Thymus (tissue), 14 donors: ENCODE results near the gene DBT. TPM values are rescaled to one million over a fixed set of nuclear protein-coding genes. Genes with fewer than 3 reads are reported as not detected.
"Not testable (repeated sequence)": the region's sequence is repeated elsewhere in the genome, so short reads cannot be mapped to it uniquely, and the experiment has no call there.

ENCODE experiments used
- DNase-seq, 9 donors: peaks; one replicate each; pipeline ENCODE4 v3.0.0-alpha.2; 2013; ENCODE audit warnings: low spot score in 9 of 9, low read depth in 6 of 9, missing footprints in 1 of 9
- H3K27ac ChIP-seq, 2 donors: one replicate each; pipeline ENCODE4 v1.5.1; 2013; ENCODE audit warnings: control low read depth in 1 of 2, low read depth in 1 of 2, low read length in 1 of 2, mild to moderate bottlenecking in 1 of 2, moderate library complexity in 1 of 2
- H3K27me3 ChIP-seq, 2 donors: one replicate each; pipeline ENCODE4 v1.5.1; 2013; ENCODE audit warnings: low read length in 1 of 2; ENCODE audit not compliant: control insufficient read depth in 2 of 2, insufficient read depth in 1 of 2
- H3K36me3 ChIP-seq, 2 donors: one replicate each; pipeline ENCODE4 v1.5.1; 2013; ENCODE audit warnings: low read length in 1 of 2, mild to moderate bottlenecking in 1 of 2, moderate library complexity in 1 of 2; ENCODE audit not compliant: control insufficient read depth in 2 of 2, insufficient read depth in 2 of 2
- H3K4me1 ChIP-seq, 2 donors: one replicate each; pipeline ENCODE4 v1.5.1; 2013; ENCODE audit warnings: low read length in 2 of 2; ENCODE audit not compliant: control insufficient read depth in 2 of 2, insufficient read depth in 2 of 2
- H3K4me3 ChIP-seq, 2 donors: one replicate each; pipeline ENCODE4 v1.5.1; 2013; ENCODE audit warnings: low read length in 2 of 2, control low read depth in 1 of 2, mild to moderate bottlenecking in 1 of 2
- H3K9me3 ChIP-seq, 2 donors: one replicate each; pipeline ENCODE4 v1.5.1; 2013; ENCODE audit warnings: low read length in 1 of 2, mild to moderate bottlenecking in 1 of 2; ENCODE audit not compliant: control insufficient read depth in 2 of 2, insufficient read depth in 1 of 2
- WGBS: extraction: QIAGEN DNeasy Blood & Tissue Kit; methylation state at CpG from one replicate; pipeline ENCODE4 v1.1.7; 2013; 5-methylcytosine and 5-hydroxymethylcytosine counted together
- long read RNA-seq, 10 donors: transcript quantifications; one replicate each; lab custom pipeline, GENCODE V29; 2026
- polyA plus RNA-seq: library from polyadenylated mRNA; stranded (reverse); fragments of 200-250 nt; gene quantifications from one replicate; pipeline ENCODE4 v1.2.3, GENCODE V29; 2013
- total RNA-seq: library from RNA; stranded (reverse); fragments of 120-200 nt; gene quantifications from one replicate; pipeline ENCODE4 v1.2.4, GENCODE V29; 2013
- donor health status: healthy.

DBT gene
- total RNA-seq = 6.8 TPM
- 4.5 TPM for polyA plus RNA-seq
- long read RNA-seq, donor 1 = 0 reads
- long read RNA-seq, donor 2, full-length matches to known transcripts = 1 of 71 reads
- long read RNA-seq, donor 2, partial matches to known transcripts = 26 of 71 reads
- long read RNA-seq, donor 2, other reads (novel, unspliced or antisense) = 44 of 71 reads
- long read RNA-seq, donor 3, full-length matches to known transcripts = 3 of 14 reads
- long read RNA-seq, donor 3, partial matches to known transcripts = 11 of 14 reads
- long read RNA-seq, donor 3, other reads (novel, unspliced or antisense) = 0 of 14 reads
- long read RNA-seq, donor 4, full-length matches to known transcripts = 2 of 2 reads
- long read RNA-seq, donor 4, partial matches to known transcripts = 0 of 2 reads
- long read RNA-seq, donor 4, other reads (novel, unspliced or antisense) = 0 of 2 reads
- long read RNA-seq, donor 5, full-length matches to known transcripts = 4 of 4 reads
- long read RNA-seq, donor 5, partial matches to known transcripts = 0 of 4 reads
- long read RNA-seq, donor 5, other reads (novel, unspliced or antisense) = 0 of 4 reads
- long read RNA-seq, donor 6, full-length matches to known transcripts = 1 of 1 reads
- long read RNA-seq, donor 6, partial matches to known transcripts = 0 of 1 reads
- long read RNA-seq, donor 6, other reads (novel, unspliced or antisense) = 0 of 1 reads
- long read RNA-seq, donor 7, full-length matches to known transcripts = 6 of 6 reads
- long read RNA-seq, donor 7, partial matches to known transcripts = 0 of 6 reads
- long read RNA-seq, donor 7, other reads (novel, unspliced or antisense) = 0 of 6 reads
- long read RNA-seq, donor 8, full-length matches to known transcripts = 1 of 1 reads
- long read RNA-seq, donor 8, partial matches to known transcripts = 0 of 1 reads
- long read RNA-seq, donor 8, other reads (novel, unspliced or antisense) = 0 of 1 reads
- long read RNA-seq, donor 9, full-length matches to known transcripts = 2 of 2 reads
- long read RNA-seq, donor 9, partial matches to known transcripts = 0 of 2 reads
- long read RNA-seq, donor 9, other reads (novel, unspliced or antisense) = 0 of 2 reads
- long read RNA-seq, donor 10, full-length matches to known transcripts = 1 of 1 reads
- long read RNA-seq, donor 10, partial matches to known transcripts = 0 of 1 reads
- long read RNA-seq, donor 10, other reads (novel, unspliced or antisense) = 0 of 1 reads

DNA sequence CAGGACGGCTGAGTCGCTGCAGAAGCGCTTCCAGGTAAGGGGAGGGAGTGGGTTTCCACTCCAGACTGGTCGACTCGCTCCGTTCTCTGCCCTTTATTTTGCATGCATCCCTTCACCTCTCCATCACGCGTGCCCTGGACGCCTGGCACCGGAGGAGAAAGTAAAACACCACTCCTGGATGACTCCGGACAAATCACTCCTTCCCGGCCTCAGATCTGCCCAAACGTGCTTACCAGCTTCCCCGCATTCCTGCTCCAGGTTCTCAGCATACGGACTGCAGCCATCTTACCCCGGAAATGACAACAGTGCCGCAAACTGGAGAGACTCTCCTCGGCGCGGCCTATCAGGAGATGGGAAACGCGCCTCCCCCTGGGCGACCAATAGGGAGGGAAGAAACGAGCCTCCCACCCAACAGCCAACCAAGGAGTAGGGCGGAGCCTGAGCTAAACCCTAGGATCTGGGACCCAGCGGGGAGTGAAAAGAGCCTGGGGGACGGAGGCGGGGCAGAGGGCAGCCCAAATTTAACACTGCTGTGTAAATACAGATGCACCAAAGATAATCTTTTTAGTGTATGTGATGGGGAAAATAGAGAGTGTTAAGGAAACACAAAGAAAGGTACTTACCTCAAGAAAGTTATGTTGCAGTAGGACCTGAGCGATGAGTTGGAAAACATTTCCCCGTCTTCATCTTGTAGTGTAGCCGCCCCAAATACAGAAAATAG lies at the start of gene DBT:
Gene DBT (minus strand): TSS at position 298 of the 721 bp plus-strand sequence. CDS start 14 bp downstream, at position 284.
- peak; percentile 74 to 96 (median 90) for DNase-seq
- Histone ChIP-seq H3K9me3 (no peaks in the 10 kb centered on the region), H3K36me3 (no peaks in the 10 kb centered on the region), H3K27me3 (no peaks in the 10 kb centered on the region), H3K4me1 (peaks cover 2 to 8% of the 10 kb centered on the region in 2 donors), H3K27ac (peak within 1 kb of the TSS; percentile 83 to 89), H3K4me3 (peak within 1 kb of the TSS; percentile 76 to 96)
- WGBS = under 1% methylated on average over 31 of the region's 31 CpGs

DNA sequence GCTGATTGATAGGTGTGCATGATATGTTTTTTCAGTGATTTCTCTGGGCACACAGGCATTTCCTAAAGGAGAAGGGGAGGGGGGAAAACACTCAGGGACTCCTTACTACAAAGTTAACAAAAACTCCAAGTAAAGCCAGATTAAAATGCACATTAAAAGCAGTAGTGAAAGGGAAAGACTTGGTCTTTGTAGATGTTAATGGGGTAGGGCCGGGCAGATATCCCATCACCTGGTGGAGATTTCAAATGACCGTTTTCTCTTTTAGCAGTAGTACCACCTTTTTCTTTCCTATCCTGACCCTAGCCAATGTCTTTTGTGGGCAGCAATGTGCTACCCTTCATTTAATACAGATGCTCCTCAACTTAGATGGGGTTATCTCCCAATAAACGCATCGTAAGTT lies 48.9 kb upstream of the DBT start:
- H3K27ac ChIP-seq = no peak overlapping the region
- H3K4me3 ChIP-seq = no peak overlapping the region
- no peak for DNase-seq
- H3K9me3 ChIP-seq = no peaks in the 10 kb centered on the region
- no peaks in the 10 kb centered on the region for H3K36me3 ChIP-seq
- no peaks in the 10 kb centered on the region for H3K4me1 ChIP-seq
- H3K27me3 ChIP-seq = no peaks in the 10 kb centered on the region
- WGBS = 99% methylated on average over 4 of the region's 4 CpGs

DNA sequence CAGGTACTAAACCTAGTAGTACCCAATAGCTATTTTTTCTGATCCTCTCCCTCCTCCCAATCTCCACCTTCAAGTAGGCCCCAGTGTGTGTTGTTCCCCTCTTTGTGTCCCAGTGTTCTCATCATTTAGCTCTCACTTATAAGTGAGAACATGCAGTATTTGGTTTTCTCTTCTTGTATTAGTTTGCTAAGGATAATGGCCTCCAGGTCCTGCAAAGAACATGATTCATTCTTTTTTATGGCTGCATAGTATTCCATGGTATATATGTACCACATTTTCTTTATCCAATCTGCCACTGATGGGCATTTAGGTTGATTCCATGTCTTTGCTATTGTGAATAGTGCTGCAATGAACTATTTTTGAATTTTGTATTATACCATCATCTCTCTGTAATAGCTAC lies 47.4 kb upstream of the DBT start:
- not testable (repeated sequence) for H3K9me3 ChIP-seq, H3K4me3 ChIP-seq, H3K27ac ChIP-seq, DNase-seq, H3K4me1 ChIP-seq, H3K27me3 ChIP-seq
- peaks cover 3 to 12% of the 10 kb centered on the region in 2 donors for H3K36me3 ChIP-seq

DNA sequence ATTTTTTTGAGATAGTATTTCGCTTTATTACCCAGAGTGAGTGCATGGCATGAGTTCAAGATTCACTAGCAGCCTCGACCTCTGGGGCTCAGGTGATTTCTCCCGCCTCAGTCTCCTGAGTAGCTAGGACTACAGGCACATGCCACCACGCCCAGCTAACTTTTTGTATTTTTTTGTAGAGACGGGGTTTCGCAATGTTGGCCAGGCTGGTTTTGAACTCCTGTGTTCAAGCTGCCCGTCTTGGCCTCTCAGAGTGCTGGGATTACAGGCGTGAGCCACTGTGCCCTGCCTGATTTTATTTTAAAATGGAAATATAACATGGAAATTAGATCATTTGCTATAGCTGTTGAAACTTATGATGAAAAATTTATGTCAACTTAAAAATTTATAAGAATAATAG lies 46.5 kb upstream of the DBT start:
- Histone ChIP-seq H3K36me3 (peaks cover 6 to 18% of the 10 kb centered on the region in 2 donors), H3K4me1 (no peaks in the 10 kb centered on the region)

DNA sequence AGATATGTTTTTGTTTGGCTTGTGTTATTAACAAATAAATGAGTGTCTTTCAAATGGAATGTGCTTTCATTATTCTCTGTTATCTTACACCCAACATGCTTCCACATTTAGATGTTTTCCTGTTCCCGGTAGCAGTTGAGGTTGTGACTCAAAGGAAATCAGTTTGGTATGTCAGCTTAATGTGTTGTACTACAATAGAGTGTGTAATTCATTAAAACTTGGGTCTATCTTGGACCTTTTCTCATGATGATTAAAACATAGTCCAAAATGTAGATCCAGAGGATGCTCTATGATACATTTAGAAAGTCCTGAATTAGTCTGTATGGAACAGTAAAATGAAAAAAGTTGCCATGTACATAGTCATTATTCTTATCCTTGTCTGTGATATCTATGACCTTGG lies 43.1 kb upstream of the DBT start:
- H3K4me1 ChIP-seq = no peaks in the 10 kb centered on the region
- no peak for DNase-seq
- H3K27me3 ChIP-seq = no peaks in the 10 kb centered on the region
- WGBS = 67% methylated on average over 1 of the region's 1 CpG
- H3K9me3 ChIP-seq = no peaks in the 10 kb centered on the region
- no peak overlapping the region for H3K4me3 ChIP-seq
- peaks cover 23 to 46% of the 10 kb centered on the region in 2 donors for H3K36me3 ChIP-seq
- H3K27ac ChIP-seq = no peak overlapping the region

More for the DNA sequence above, 46.5 kb upstream of the DBT start:
- Histone ChIP-seq H3K27me3 (no peaks in the 10 kb centered on the region), H3K4me3 (no peak overlapping the region), H3K27ac (no peak overlapping the region), H3K9me3 (no peaks in the 10 kb centered on the region)
- no peak for DNase-seq
- WGBS = 96% methylated on average over 8 of the region's 8 CpGs

DNA sequence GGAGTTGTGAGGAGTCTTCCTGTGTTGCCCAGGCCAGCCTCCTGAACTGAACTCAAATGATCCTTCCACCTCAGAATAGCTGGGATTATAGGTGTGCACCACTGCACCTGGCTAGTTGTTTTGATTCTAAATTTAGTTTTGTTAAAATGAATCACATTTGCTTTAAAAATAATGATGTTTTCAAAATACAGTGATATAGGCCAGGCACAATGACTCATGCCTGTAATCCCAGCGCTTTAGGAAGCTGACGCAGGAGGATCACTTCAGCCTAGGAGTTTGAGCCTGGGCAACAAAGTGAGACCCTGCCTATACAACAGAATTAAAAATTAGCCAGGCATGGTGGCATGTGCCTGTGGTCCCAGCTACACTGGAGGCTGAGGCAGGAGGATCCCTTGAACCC lies 40.7 kb upstream of the DBT start:
- H3K36me3 ChIP-seq = peaks cover 32 to 62% of the 10 kb centered on the region in 2 donors
- no peaks in the 10 kb centered on the region for H3K9me3 ChIP-seq
- no peaks in the 10 kb centered on the region for H3K27me3 ChIP-seq
- no peak overlapping the region for H3K4me3 ChIP-seq
- WGBS = over 99% methylated on average over 2 of the region's 2 CpGs
- DNase-seq = no peak
- no peaks in the 10 kb centered on the region for H3K4me1 ChIP-seq
- no peak overlapping the region for H3K27ac ChIP-seq

DNA sequence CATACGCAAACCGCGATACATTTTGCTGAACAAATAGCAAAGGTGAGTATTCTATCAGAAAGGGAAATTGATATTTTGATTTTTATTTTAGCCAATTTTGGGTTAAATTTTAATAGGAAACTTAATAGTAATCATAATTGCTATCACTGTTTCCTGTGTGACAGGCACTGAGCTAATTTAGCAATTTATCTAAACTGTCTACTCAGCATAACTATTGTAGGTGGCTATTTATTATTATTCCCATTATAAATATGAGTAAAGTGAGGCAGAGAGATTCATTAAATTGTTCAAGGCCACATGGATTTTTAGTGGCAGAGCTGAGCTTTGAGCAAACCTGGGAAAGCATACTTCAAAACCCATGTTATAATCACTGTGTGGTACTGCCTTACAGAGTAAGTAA lies 37.5 kb upstream of the DBT start:
- over 99% methylated on average over 3 of the region's 3 CpGs for WGBS
- Histone ChIP-seq H3K4me3 (no peak overlapping the region), H3K27ac (no peak overlapping the region)

DNA sequence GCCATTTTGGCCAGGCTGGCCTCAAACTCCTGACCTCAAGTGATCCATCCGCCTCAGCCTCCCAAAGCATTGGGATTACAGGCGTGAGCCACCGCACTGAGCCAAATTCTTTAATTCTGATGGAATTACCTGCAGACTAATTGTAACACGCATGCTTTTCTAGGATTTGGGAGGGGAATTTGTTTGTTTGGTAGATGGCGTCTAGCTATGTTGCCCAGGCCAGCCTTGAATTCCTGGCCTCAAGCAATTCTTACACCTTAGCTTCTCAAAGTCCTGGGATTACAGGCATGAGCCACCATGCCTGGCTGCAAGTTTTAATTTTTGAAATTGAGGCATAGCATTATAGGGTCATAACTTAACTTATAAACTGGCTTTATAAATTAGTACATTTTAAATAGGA lies 35.0 kb upstream of the DBT start:
- peaks cover 29 to 73% of the 10 kb centered on the region in 2 donors for H3K36me3 ChIP-seq
- H3K4me1 ChIP-seq = no peaks in the 10 kb centered on the region
- no peaks in the 10 kb centered on the region for H3K27me3 ChIP-seq
- no peaks in the 10 kb centered on the region for H3K9me3 ChIP-seq
- H3K27ac ChIP-seq = no peak overlapping the region
- no peak for DNase-seq
- 99% methylated on average over 5 of the region's 5 CpGs for WGBS
- H3K4me3 ChIP-seq = no peak overlapping the region

More for the DNA sequence above, 37.5 kb upstream of the DBT start:
- no peaks in the 10 kb centered on the region for H3K9me3 ChIP-seq
- DNase-seq = no peak
- H3K4me1 ChIP-seq = no peaks in the 10 kb centered on the region
- peaks cover 33 to 73% of the 10 kb centered on the region in 2 donors for H3K36me3 ChIP-seq
- no peaks in the 10 kb centered on the region for H3K27me3 ChIP-seq
